GM18909 (cell line): ENCODE data around the gene KCNH1.

Experiments
- ATAC-seq: cut with Tn5 transposase; IDR thresholded peaks from one replicate; pipeline ENCODE4 v1.9.1; 2021; ENCODE audit warnings: mild to moderate bottlenecking; ENCODE audit not compliant: unreplicated experiment, poor library complexity

The KCNH1 gene

DNA sequence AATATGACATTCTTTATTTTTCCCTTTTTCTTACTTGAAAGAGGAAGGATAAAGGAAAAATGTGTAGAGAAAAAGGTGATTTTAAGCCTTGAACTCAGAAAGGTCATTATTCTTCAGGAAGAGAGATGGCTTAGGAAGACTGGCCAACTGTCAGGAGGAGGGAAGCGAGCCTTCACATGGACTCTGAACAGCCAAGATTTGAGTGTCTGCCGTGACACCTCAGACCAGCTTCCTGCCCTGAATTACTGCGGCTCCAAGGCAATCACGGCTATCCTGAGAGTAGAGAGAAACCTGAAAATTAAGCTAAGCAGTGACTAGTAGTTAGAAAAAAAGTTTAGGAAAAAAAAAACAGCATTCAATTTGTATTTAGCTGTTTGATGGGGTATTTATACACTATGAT is 314.7 kb downstream of the KCNH1 start:
- ATAC-seq = no peak

DNA sequence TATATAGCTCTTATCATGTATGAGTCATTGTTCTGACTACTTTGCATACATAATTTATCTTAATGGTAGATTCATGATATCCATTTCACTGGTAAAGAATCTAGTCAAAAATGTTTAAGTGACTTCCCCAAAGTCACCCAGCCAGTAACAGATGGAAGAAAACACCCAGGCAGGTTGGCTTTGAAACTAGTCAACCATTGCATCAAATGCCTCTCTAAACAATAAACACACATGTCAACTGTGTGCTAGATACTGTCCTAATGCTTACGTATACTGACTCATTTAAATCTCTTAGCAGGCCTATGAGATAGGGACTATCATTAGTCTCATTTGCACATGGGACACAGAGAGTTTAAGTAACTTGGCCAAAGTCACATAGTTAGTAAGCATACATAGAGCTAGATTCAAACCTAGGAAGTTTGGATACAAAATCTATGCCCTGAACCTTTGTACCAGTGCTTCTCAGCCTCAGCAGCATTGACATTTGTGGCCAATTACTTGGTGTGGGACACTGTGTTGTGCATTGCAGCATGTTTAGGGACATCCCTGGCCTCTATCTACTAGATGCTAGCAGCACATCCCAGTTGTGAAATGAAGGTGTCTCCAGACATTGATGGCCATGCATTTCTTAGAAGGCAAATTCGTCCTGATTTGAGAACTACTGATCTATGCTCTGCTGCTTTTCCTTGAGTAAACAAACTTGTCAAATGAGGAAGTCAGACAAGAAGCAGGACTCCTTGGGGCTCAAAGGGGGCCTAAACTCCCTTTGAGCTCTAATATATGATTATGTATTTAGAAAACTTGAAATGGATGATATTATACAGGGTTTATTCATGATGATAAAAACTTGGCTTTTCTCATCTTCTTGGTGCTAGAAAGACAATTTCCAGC is 316.3 kb downstream of the KCNH1 start:
- no peak for ATAC-seq

DNA sequence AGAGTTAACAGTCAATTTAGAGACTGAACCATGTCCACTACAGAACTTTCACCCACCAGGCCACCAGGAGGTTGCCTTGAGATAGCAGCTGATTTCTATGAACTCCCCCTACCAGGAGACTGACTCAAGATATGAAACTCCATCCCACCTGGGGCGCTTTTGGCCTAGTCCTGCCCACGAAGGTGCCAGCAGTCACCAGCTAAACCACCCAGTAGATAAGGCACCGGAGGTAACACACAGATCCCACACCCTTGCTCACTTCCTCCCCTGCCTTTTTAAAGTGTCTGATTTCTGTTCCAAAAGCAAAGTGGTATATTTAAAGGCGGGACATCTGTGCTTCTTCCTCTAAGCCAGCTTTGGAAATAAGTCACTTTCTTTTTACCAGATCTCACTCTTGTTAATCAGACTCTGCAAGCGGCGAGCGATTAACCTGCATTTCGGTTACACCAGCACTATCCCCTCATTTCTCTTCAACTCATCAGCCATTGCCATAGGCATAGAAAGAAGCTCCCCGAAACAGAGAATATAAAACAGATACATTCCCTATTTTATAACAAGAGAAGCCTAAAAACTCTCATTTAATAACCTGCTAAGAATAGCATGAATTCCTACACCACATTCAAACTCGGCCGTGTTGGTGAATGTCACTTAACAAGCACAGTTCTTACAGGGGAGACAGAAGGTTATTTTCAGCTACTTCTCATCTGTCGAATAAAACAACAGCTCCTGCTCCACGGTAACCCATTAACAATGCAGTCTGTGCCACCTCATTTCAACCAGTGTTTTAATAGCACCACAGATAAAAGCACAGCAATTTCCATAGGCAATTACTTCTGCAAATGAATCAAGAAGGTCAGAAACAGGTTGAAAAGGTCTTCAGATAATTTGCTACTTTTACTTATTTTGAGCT is 318.1 kb downstream of the KCNH1 start:
- no peak for ATAC-seq

DNA sequence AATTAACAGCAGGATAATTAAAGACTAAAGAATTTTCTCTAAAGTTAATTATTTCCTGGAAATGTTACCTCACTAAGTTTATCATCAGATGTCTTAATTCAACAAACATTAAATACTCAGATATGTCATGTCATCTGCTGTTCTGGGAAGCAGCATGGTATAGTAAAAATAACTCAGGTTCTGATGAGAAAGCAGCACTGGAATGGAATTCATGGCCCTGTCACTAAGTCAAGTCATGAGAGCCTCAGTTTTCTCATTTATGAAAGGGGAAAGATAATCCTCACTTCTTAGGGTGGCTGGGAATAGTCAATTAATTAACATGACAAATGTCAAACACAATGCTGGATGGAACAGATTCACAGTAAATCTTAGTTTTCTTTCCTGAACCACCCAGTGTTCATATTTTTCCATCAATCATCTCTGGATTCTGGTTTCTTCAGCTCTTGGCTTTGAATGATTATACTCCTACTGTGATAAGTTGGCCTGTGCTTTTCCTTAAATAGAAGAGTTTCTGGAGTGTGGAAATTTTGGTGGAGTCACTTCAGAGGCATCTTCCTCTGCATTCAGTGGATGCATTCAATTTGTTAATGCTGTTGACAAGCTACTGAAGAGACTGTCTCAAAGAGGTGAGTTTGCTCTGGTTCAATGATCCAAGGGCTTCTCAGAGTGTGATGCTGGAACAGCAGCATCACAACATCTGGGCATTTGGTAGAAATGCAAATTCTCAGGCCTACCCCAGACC is 319.4 kb downstream of the KCNH1 start:
- ATAC-seq = no peak

DNA sequence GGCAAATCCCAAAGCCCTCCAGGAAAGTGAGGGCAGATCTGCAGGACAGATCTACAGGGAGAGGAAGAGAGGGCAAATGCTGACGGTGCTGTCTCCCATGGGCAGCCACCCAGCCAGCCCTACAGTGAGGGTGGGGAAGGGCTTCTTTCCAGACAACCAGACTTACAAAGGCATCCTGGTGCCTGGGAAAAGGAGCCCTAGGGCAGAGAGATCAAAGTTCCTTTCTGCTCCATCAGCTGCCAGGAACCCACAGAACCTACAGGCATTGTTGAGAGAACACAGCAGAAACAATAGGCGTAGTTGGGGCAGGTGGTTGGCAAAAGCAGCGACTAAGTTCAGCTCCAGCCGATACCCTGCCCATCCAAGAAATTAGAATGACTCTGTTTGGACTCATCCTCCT is 332.4 kb downstream of the KCNH1 start:
- ATAC-seq = no peak

DNA sequence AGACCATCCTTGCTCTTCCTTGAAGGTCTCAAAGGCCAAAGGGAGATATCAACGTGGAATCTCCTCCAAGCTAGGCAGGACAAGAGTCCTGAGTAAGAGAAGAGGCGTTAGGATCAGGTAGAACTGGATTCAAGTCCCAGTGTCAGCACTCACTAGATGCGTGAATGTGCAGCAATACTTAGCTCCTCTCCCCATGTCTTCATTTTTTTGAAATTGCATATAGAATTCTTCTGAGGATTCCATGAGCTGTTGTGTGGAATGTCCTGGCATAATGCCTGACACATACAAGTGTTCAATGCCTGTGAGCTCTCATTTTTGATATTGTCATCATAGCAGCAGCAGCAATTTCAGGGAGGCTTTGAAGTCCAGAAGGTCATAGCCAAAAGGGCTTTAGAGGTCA is 333.2 kb downstream of the KCNH1 start:
- no peak for ATAC-seq

DNA sequence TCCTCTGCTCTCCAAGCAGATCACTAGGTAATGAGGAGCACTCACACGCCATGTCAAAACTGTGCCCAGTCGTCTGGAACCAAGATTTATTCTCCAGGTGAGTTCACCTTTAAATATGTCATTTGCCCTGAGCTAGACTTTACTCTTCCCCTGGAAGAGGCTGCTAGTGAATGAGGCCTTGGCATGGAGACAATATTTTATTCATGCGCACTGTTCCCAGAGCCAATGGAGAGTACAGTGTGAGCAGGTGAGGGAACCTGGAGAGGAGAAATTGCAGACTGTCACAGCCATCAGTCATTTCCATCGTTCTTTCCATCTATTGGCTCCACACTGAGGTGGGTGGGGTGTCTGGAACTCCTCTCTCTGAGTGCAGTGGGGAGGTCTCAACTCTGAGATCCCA is 333.6 kb downstream of the KCNH1 start:
- ATAC-seq = no peak

DNA sequence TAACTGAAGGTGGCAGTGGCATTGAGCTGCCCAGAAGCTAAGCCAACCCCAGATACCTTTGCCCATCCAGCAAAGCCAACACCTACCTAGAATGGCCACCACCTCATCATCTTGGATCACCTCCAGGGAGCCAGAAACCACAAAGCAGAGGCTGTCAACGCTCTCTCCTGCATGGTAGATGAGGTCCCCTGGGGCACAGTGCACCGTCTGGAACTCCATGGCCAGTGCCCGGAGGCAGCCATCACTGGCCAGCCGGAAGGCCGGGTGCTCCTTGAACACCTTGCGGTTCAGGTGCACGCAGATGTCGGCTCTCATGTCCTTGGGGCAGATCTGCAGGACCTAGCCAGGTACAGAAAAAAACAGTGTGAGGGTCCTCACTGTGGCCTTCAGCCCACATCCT is 336.5 kb downstream of the KCNH1 start:
- ATAC-seq = no peak

DNA sequence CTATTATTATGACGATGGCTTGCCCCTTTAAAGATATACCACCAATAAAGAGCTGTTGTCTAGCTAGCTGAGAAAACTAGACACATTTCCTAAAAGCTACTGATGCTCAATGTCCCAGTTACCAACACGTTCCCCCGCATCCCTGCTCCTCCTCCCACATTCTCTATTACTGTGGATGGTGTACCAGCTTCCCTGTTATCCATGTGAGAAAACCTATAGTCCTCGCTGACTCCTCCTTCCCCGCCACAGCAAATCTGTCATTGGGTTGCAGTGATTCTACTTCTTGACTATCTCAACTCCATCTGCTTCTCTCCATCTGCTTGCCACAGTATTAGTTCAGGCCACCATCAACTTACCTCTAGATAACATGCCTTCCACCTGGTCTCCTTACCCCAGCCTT is 337.5 kb downstream of the KCNH1 start:
- no peak for ATAC-seq

DNA sequence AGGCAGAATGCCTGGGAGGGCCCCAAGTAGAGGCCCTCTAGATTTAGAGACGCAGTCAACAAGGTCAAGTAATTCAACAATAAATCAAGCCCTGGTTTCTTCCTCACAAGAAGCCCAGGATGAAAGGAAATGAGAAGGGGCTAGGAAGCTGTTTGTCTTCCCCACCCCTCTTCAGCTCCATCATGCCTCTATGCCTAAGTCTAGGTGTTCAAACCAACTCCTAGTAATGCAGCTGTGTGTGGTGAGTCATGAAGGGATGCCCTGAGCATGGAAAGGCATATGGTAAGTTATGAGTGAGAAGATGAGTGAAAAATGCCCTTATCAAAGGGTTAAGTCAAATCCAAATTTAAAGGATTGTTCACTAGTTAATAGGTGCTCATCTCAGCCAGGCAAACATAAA is 339.5 kb downstream of the KCNH1 start:
- no peak for ATAC-seq

DNA sequence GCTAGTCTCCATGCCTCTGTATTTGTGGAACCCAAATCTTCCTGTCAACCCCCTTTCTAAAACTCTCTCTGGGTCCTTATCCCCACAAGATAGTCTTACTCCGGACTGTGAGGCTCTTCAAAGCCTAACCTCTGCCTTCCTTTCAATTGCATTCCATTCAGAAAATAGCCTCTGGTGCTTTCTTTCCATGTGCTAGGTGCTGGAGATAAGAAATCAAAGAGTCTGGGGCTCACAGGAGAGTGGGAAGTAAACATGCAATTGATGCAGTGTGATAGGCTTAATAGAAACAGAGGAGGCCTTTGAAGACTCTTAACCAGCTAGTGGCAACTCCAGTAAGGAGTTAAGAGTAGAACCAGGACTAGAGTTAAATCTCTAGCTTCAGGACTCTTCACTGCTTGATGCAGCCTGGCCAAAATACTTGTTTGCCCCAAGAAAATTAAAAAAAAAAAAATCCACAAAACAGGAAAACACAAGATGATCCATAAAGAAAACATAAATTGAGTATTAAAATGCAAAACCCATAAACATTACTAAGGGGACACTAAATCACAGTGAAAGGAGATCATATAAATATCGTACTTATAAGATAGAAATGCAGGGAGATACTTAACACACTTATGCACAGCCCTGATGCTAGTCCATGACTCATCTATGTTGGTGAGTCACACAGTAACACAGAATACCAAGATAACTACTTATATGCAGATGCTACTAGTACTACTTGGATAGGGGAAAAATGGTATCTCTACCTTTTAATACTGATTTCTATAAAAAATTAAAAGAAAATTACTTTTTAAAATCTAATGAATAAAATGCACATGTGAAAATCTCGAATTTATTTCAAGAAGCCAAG is 341.5 kb downstream of the KCNH1 start:
- ATAC-seq = no peak

DNA sequence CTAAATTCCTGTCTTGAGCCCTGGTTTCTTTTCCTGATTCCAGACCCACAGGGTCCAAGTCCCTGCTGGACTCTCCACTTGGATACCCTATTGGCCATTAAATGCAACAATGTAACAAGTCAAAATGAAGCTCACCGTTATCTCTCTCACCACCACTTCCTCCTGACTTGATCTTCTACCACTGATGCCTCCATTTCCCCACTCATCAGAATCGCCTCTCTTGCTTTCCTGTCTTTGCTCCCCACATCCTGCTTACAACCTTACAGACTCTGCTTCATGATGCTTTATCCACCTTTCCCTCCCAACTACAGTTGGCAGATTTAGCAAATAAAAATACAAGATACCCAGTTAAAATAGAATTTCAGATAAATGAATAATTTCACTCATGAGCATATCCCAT is 343.8 kb downstream of the KCNH1 start:
- no peak for ATAC-seq

DNA sequence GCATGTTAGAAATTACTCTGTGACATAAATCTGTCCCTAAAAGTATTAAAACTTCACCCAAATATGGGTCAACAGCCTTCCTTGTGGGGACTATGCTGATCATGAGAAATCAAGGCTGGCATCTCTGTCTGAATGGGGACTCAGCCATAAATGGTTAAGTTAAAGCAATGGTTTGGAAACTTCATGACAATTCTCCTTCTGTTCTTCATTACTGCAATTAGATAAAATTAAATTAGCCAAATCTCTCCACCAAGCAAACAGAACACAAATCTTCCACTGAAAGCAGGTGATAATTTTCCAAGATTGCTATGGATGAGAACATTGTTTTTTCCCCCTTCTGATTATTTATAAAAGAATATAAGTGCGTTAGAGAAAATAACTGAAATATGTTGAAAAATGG is 346.1 kb downstream of the KCNH1 start:
- no peak for ATAC-seq

DNA sequence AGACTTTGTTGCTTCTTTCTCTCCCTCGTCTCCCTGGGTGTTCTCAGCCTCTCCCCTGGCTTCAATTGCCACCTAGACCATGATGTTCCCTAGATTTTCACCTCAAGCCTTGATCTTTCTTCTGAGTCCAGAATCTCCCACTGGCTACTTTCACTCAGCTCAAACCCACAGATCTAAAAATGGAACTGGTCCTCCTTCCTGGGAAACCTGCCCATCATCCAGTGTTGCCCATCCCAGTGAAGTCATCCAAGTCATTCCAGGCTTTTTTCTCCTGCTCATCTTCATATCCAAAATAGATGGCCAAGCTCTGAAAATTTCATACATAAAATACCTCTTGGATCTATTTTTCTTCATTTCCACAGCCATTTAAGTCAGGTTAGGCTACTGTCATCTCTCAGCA is 347.4 kb downstream of the KCNH1 start:
- ATAC-seq = no peak

DNA sequence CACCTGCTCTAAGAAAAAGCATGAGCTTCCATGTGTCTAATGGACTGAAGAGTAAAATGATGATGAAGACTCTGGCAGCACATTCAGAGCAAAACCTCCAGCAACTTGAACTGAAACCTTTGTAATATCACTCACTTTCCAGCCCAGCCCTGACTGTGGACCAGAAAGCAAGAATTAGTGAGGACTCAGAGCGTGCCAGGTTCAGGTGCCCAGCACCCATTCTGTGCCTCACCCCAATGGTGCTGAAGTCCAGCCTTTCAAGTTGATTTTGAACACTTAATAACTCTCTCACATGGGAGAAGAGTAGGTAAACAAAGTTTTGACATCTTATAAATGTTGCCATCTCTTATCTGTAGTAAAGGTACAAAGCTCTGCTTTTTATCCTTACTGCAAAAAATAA is 350.0 kb downstream of the KCNH1 start:
- ATAC-seq = no peak

DNA sequence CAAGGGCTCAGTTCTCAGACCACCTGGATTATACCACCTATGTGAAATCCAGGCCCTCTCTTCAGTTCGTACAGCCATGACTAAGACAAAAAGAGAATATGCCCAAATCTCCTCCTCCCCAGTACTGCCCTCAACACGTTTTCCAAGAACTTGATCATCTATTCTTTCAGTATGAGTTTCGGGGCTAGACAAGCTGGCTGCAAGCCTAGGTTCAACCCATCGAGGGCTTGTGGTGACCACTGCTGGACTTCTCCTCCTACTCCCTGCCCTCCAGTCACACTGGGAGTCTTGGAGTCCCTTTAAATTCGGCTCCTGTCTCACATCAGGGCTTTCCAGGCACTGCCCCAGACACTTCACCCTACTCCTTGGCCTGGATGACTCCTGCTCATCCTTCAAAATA is 352.3 kb downstream of the KCNH1 start:
- ATAC-seq = no peak

DNA sequence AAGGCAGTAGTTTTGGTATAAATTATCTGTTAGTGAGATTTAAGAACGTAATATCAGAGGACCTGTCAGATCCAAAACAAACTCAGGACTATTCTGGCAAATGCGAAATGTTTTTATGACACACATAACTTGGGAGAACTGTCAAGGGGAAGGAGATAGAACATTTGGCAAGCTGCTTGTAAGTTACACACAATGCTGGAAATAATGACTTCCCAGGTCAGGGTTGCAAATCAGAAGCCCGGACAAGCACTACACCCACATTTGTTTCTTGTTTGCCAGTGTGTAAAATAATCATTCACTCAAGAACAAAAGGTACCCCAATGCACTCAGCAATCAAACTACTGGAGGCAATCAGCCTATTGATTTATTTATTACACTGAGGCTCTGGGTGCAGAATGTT is 354.7 kb downstream of the KCNH1 start:
- no peak for ATAC-seq

DNA sequence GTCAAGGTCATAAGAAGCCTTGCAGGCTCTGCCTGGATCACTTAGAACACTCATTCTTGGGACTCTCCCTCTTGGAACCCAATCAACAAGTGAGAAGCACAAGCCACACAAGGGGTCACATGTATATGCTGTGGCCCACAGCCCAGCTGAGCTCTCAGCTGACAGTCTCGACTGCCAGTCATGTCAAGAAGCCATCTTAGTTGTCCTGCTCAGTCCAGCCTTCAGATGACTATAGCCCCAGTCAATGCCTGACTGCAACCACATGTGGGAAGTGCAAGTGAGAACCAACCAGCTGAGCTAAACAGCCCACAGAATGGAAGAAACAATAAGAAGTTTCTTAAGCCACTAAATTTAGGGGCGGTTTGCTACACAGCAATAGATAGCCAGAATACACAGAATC is 356.0 kb downstream of the KCNH1 start:
- no peak for ATAC-seq

DNA sequence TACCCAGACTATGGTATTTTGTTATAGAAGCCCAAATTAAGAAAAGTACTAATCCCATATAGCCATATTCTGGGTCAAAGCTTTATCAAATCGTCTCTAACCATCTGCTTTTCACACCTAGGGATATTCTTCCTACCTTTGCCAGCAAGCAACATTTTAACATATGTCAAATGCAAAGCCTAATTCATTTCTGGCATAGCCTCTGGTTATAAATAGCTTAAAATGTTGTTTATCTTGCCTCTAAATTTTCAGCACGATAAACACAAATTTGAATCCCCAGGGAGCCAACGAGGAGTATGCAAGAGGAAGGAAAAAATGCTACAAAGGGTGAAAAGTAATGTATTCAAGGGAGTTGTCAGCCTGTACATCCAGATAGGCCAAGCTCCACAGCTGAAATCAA is 357.2 kb downstream of the KCNH1 start:
- ATAC-seq = no peak

DNA sequence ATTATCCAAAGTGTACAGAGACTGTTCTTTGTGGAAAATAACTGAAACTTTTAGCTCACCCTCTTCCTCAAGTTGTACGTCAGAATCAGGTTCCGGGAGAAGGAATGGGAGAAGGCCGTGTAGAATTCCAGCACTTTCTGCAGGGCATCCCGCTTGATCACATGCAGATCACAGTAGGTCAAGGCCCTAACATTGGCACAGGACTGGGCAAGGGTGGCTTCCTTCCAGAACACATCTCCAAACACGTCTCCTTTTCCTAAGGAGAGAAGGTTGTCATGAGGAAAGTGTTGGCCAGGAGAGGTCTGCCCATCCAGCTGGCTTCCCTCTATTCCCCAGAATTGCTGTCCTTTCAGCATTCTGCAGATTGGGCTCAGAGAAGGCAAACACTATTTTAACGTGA is 358.7 kb downstream of the KCNH1 start:
- ATAC-seq = no peak
